GM12878 (cell line): ENCODE measurements around the gene SRSF3. TPM values are rescaled to one million over a fixed set of nuclear protein-coding genes. Genes with fewer than 3 reads are reported as not detected.

Experiments used
- CBX3 ChIP-seq: fragments of 200-600 bp; sonication (generic); IDR thresholded peaks from 2 replicates; pipeline ENCODE4 v1.6.1; 2016; ENCODE audit warnings: low read depth, borderline replicate concordance
- CTCF ChIP-seq, 3 experiments: IDR thresholded peaks in 2 of 3; conservative IDR thresholded peaks in 1 of 3; 2 replicates each; pipeline ENCODE4 v1.5.1; 2011; ENCODE audit warnings: low read depth in 3 of 3, low read length in 3 of 3, mild to moderate bottlenecking in 3 of 3, control low read depth in 2 of 3, moderate library complexity in 2 of 3, inconsistent platforms in 1 of 3, mixed read lengths in 1 of 3; ENCODE audit not compliant: control insufficient read depth in 2 of 3, insufficient read depth in 1 of 3; ENCODE audit errors: extremely low read depth in 1 of 3
- PML ChIP-seq: IDR thresholded peaks from 2 replicates; pipeline ENCODE4 v1.6.1; 2012; ENCODE audit warnings: low read length, inconsistent platforms
- PRDM15 ChIP-seq: fragments of 450-650 bp; formaldehyde crosslinking; IDR thresholded peaks from 2 replicates; pipeline ENCODE4 v1.4.0; 2020; ENCODE audit warnings: mild to moderate bottlenecking, moderate library complexity
- SIX5 ChIP-seq: IDR thresholded peaks from 2 replicates; pipeline ENCODE4 v1.6.1; 2011; ENCODE audit warnings: mild to moderate bottlenecking, low read depth, low read length, moderate library complexity; ENCODE audit not compliant: severe bottlenecking
- ZNF687 ChIP-seq: fragments of 450-650 bp; IDR thresholded peaks from 2 replicates; pipeline ENCODE4 v1.6.1; 2017; ENCODE audit warnings: mild to moderate bottlenecking, moderate library complexity
- polyA plus RNA-seq, 11 experiments: library from polyadenylated mRNA; depleted of rRNA in 4 of 11; unstranded in 6 of 11; stranded (reverse) in 5 of 11; fragments of >200 nt; fragmentation: Nextera tagmentation in 4 of 11; fragmentation: Illumina TruSeq in 1 of 11; extraction: Ambion mirVana in 4 of 11; extraction: Trizol in 1 of 11; gene quantifications; 1 replicate in 1 of 11; 2 replicates in 10 of 11; pipeline versions ENCODE4 v1.2.1 to v1.2.3, GENCODE V29; 2011 to 2016; ENCODE audit warnings: inconsistent platforms in 2 of 11, missing spikeins in 2 of 11, low read depth in 1 of 11
- total RNA-seq, 4 experiments: library from RNA; depleted of rRNA in 3 of 4; stranded (reverse); fragments of >200 nt in 3 of 4; fragmentation: Illumina TruSeq in 1 of 4; extraction: Trizol in 1 of 4; gene quantifications; 2 replicates each; pipeline versions ENCODE4 v1.2.1 to v1.2.3, GENCODE V29; 2013 to 2021

SRSF3 gene
- total and polyA plus RNA-seq, 10 of the 15 experiments (the other 5 are each of a cell fraction or from before 2014, with no cell fraction given) = 195 to 1,377 (median 493) TPM

GRCh38 chr6:36590237-36590636 is 3.9 kb upstream of the SRSF3 start (continued):
- no peak for TF ChIP-seq PRDM15 (CRISPR knock-in tag)
- TF ChIP-seq CBX3 = no peak
- TF ChIP-seq ZNF687 = no peak
- no peak for TF ChIP-seq PML
- no peak for TF ChIP-seq SIX5
- no peak for TF ChIP-seq CTCF (IDR thresholded peaks at IDR 0.05 in 2 of 3, conservative IDR thresholded peaks at IDR 0.05 in 1 of 3; ENCODE audit: control insufficient read depth in 2 of 3, extremely low read depth in 1 of 3, insufficient read depth in 1 of 3, low read depth in 3 of 3, low read length in 3 of 3)
